Astrocyte (in vitro differentiated cells and primary cell): ENCODE measurements around the gene MICAL3. TPM values are rescaled to one million over a fixed set of nuclear protein-coding genes. Genes with fewer than 3 reads are reported as not detected.
A peak's percentile ranks its signal among the peaks of the same experiment; 100 is the strongest.

Experiments
- DNase-seq: peaks from one replicate; pipeline ENCODE4 v3.0.0-alpha.2; 2010; ENCODE audit warnings: low read depth
- FAIRE-seq: peaks from 2 replicates; lab custom pipeline; 2011; peaks lifted over from hg19 to GRCh38; lab: Jason Lieb, UNC
- H2AFZ ChIP-seq: 2 replicates; pipeline ENCODE4 v1.6.0; 2012; ENCODE audit warnings: low read depth, low read length, inconsistent platforms
- H3K27ac ChIP-seq: 2 replicates; pipeline ENCODE4 v1.5.1; 2011; ENCODE audit warnings: low read depth, low read length, inconsistent platforms
- H3K27me3 ChIP-seq: 2 replicates; pipeline ENCODE4 v1.6.0; 2011; ENCODE audit warnings: low read length, inconsistent platforms; ENCODE audit not compliant: insufficient read depth
- H3K36me3 ChIP-seq: 2 replicates; pipeline ENCODE4 v1.5.1; 2011; ENCODE audit warnings: low read length, inconsistent platforms; ENCODE audit not compliant: insufficient read depth
- H3K4me1 ChIP-seq: 2 replicates; pipeline ENCODE4 v1.5.1; 2011; ENCODE audit warnings: low read length, inconsistent platforms; ENCODE audit not compliant: insufficient read depth
- H3K4me2 ChIP-seq: 2 replicates; pipeline ENCODE4 v1.6.0; 2012; ENCODE audit warnings: low read length, inconsistent platforms
- H3K4me3 ChIP-seq: 2 replicates; pipeline ENCODE4 v1.5.1; 2011; ENCODE audit warnings: low read depth, mild to moderate bottlenecking, low read length, inconsistent platforms; ENCODE audit not compliant: insufficient read depth
- H3K79me2 ChIP-seq: 2 replicates; pipeline ENCODE4 v1.6.0; 2012; ENCODE audit warnings: mild to moderate bottlenecking, low read length, inconsistent platforms; ENCODE audit not compliant: insufficient read depth
- H3K9ac ChIP-seq: 2 replicates; pipeline ENCODE4 v1.6.0; 2012; ENCODE audit warnings: mild to moderate bottlenecking, low read length, inconsistent platforms
- H3K9me3 ChIP-seq: 2 replicates; pipeline ENCODE4 v1.5.1; 2012; ENCODE audit warnings: low read depth, mild to moderate bottlenecking, low read length, inconsistent platforms; ENCODE audit not compliant: insufficient read depth
- H4K20me1 ChIP-seq: 2 replicates; pipeline ENCODE4 v1.6.0; 2012; ENCODE audit warnings: low read length, inconsistent platforms; ENCODE audit not compliant: insufficient read depth
- H3K27ac Mint-ChIP-seq: one replicate; pipeline ENCODE4 v1.8.0; 2021; ENCODE audit warnings: mild to moderate bottlenecking, mixed read lengths; ENCODE audit not compliant: unreplicated experiment
- H3K27me3 Mint-ChIP-seq: one replicate; pipeline ENCODE4 v1.8.0; 2021; ENCODE audit warnings: low read depth, mixed read lengths; ENCODE audit not compliant: unreplicated experiment
- H3K36me3 Mint-ChIP-seq: one replicate; pipeline ENCODE4 v1.8.0; 2021; ENCODE audit warnings: low read depth, mixed read lengths; ENCODE audit not compliant: unreplicated experiment
- H3K4me1 Mint-ChIP-seq: one replicate; pipeline ENCODE4 v1.8.0; 2021; ENCODE audit warnings: low read depth, mixed read lengths; ENCODE audit not compliant: unreplicated experiment
- H3K4me3 Mint-ChIP-seq: one replicate; pipeline ENCODE4 v1.8.0; 2021; ENCODE audit warnings: mild to moderate bottlenecking, moderate library complexity, mixed read lengths; ENCODE audit not compliant: unreplicated experiment
- H3K9me3 Mint-ChIP-seq: one replicate; pipeline ENCODE4 v1.8.0; 2021; ENCODE audit warnings: mild to moderate bottlenecking, mixed read lengths; ENCODE audit not compliant: unreplicated experiment
- CTCF ChIP-seq: IDR thresholded peaks from 2 replicates; pipeline ENCODE4 v1.5.1; 2011; ENCODE audit warnings: low read depth, mild to moderate bottlenecking, inconsistent platforms, low read length, moderate library complexity; ENCODE audit not compliant: insufficient read depth
- EZH2 ChIP-seq: IDR thresholded peaks from 2 replicates; pipeline ENCODE4 v1.6.1; 2012; ENCODE audit warnings: mild to moderate bottlenecking, low read length, inconsistent platforms; ENCODE audit not compliant: insufficient read depth
- total RNA-seq: library from RNA; stranded (reverse); gene quantifications from 2 replicates; pipeline ENCODE4 v1.2.1, GENCODE V29; 2021

The MICAL3 gene
- total RNA-seq, 1 donor from 2014 or later = 113 TPM

GRCh38 chr22:17973217-17973616, 51.1 kb downstream of the MICAL3 start:
- no peak for FAIRE-seq

GRCh38 chr22:17972385-17973191, 51.8 kb downstream of the MICAL3 start:
- Histone ChIP-seq H3K9ac (peak overlapping the region; percentile 15), H3K27ac (peak overlapping the region; percentile 51), H3K27me3 (no peaks in the 10 kb centered on the region), H3K36me3 (no peaks in the 10 kb centered on the region), H4K20me1 (peaks cover 50% of the 10 kb centered on the region), H3K4me3 (no peak overlapping the region), H3K9me3 (no peaks in the 10 kb centered on the region), H2AFZ (no peak overlapping the region), H3K4me2 (peak overlapping the region; percentile 55), H3K79me2 (peaks cover 88% of the 10 kb centered on the region), H3K4me1 (peaks cover 30% of the 10 kb centered on the region)
- TF ChIP-seq CTCF (no peak), EZH2 (no peak)
- Mint-ChIP-seq H3K9me3 (no peaks in the 10 kb centered on the region), H3K4me3 (peak overlapping the region; percentile 71), H3K27ac (peak overlapping the region; percentile 77), H3K27me3 (no peaks in the 10 kb centered on the region), H3K36me3 (peaks cover 8% of the 10 kb centered on the region), H3K4me1 (peaks cover 51% of the 10 kb centered on the region)
- DNase-seq (peak; percentile 82), FAIRE-seq (peak; percentile 50)

More at GRCh38 chr22:17973217-17973616, 51.1 kb downstream of the MICAL3 start:
- Histone ChIP-seq H3K27me3 (no peaks in the 10 kb centered on the region), H4K20me1 (peaks cover 53% of the 10 kb centered on the region), H3K9me3 (no peaks in the 10 kb centered on the region), H2AFZ (no peak overlapping the region), H3K4me3 (no peak overlapping the region), H3K4me2 (peak overlapping the region; percentile 55), H3K4me1 (peaks cover 30% of the 10 kb centered on the region), H3K79me2 (peaks cover 88% of the 10 kb centered on the region), H3K27ac (peak overlapping the region; percentile 40), H3K9ac (no peak overlapping the region), H3K36me3 (no peaks in the 10 kb centered on the region)
- H3K36me3 Mint-ChIP-seq = peaks cover 8% of the 10 kb centered on the region
- peaks cover 49% of the 10 kb centered on the region for H3K4me1 Mint-ChIP-seq
- no peak for DNase-seq
- H3K27me3 Mint-ChIP-seq = no peaks in the 10 kb centered on the region
- no peak overlapping the region for H3K4me3 Mint-ChIP-seq
- peak overlapping the region; percentile 41 for H3K27ac Mint-ChIP-seq
- no peak for TF ChIP-seq CTCF
- TF ChIP-seq EZH2 = no peak
- H3K9me3 Mint-ChIP-seq = no peaks in the 10 kb centered on the region

GRCh38 chr22:17971711-17972110, 52.6 kb downstream of the MICAL3 start:
- no peak overlapping the region for H3K27ac Mint-ChIP-seq
- TF ChIP-seq CTCF (no peak), EZH2 (no peak)
- H4K20me1 ChIP-seq = peaks cover 57% of the 10 kb centered on the region
- no peak overlapping the region for H3K4me2 ChIP-seq
- no peak overlapping the region for H3K27ac ChIP-seq
- no peak overlapping the region for H3K9ac ChIP-seq
- no peaks in the 10 kb centered on the region for H3K9me3 ChIP-seq
- no peak for DNase-seq
- H3K36me3 ChIP-seq = no peaks in the 10 kb centered on the region
- H2AFZ ChIP-seq = no peak overlapping the region
- H3K4me3 ChIP-seq = no peak overlapping the region
- H3K4me1 Mint-ChIP-seq = peaks cover 57% of the 10 kb centered on the region
- peaks cover 30% of the 10 kb centered on the region for H3K4me1 ChIP-seq
- H3K4me3 Mint-ChIP-seq = no peak overlapping the region
- peaks cover 89% of the 10 kb centered on the region for H3K79me2 ChIP-seq
- no peaks in the 10 kb centered on the region for H3K27me3 Mint-ChIP-seq
- H3K9me3 Mint-ChIP-seq = no peaks in the 10 kb centered on the region
- no peaks in the 10 kb centered on the region for H3K27me3 ChIP-seq
- H3K36me3 Mint-ChIP-seq = peaks cover 9% of the 10 kb centered on the region
- no peak for FAIRE-seq
